ENCODE data around the gene COL28A1. TPM values are rescaled to one million over a fixed set of nuclear protein-coding genes. Genes with fewer than 3 reads are reported as not detected.

COL28A1 gene
- total RNA-seq (ENCODE audit: low replicate concordance), result 0.43 and 0.60 TPM in 2 replicates

GRCh38 chr7:7535691-7536090 is at the start of gene COL28A1:
TSS of gene COL28A1 (minus strand) at chr7:7535873. CDS start at chr7:7532875, 2,998 bp downstream.
- TF ChIP-seq CTCF (IDR thresholded peaks at IDR 0.05) (no peak), EZH2 (IDR thresholded peaks at IDR 0.05) (no peak), EZH2phosphoT487 (IDR thresholded peaks at IDR 0.05) (no peak)
- Histone ChIP-seq H3K79me2 (ENCODE audit: low read depth) (no peaks in the 10 kb centered on the region), H4K20me1 (ENCODE audit: low read depth) (no peaks in the 10 kb centered on the region), H3K36me3 (no peaks in the 10 kb centered on the region), H2AFZ (replicated peaks) (peak within 1 kb of the TSS; percentile 69), H3K4me1 (peaks cover 11% of the 10 kb centered on the region), H3K4me2 (no peak within 1 kb of the TSS), H3K27ac (no peak within 1 kb of the TSS), H3F3A (ENCODE audit: low read depth) (no peaks in the 10 kb centered on the region), H3K9me3 (ENCODE audit: low read depth) (no peaks in the 10 kb centered on the region), H3K27me3 (no peaks in the 10 kb centered on the region), H3K4me3 (no peak within 1 kb of the TSS), H3K9ac (no peak within 1 kb of the TSS)
- Mint-ChIP-seq H3K4me1 (peaks cover 5% of the 10 kb centered on the region), H3K27me3 (ENCODE audit: insufficient read depth, low read depth) (no peaks in the 10 kb centered on the region), H3K36me3 (no peaks in the 10 kb centered on the region), H3K27ac (no peak within 1 kb of the TSS), H3K9me3 (no peaks in the 10 kb centered on the region), H3K4me3 (no peak within 1 kb of the TSS)
- no peak for DNase-seq (ENCODE audit: low spot score)

GRCh38 chr7:7584653-7585052 is 49.0 kb upstream of the COL28A1 start:
- H3K36me3 Mint-ChIP-seq, result peaks cover 5% of the 10 kb centered on the region
- H2AFZ ChIP-seq (replicated peaks), result no peak overlapping the region
- H3K27ac ChIP-seq, result no peak overlapping the region
- no peak for TF ChIP-seq CTCF (IDR thresholded peaks at IDR 0.05)
- TF ChIP-seq EZH2 (IDR thresholded peaks at IDR 0.05), result no peak
- no peak for TF ChIP-seq EZH2phosphoT487 (IDR thresholded peaks at IDR 0.05)
- no peak overlapping the region for H3K27ac Mint-ChIP-seq
- H3K36me3 ChIP-seq, result peaks cover 4% of the 10 kb centered on the region
- peaks cover 18% of the 10 kb centered on the region for H4K20me1 ChIP-seq (ENCODE audit: low read depth)
- DNase-seq (ENCODE audit: low spot score), result no peak
- H3K4me2 ChIP-seq, result no peak overlapping the region
- no peaks in the 10 kb centered on the region for H3K9me3 ChIP-seq (ENCODE audit: low read depth)
- H3K4me1 ChIP-seq, result peaks cover 12% of the 10 kb centered on the region
- peaks cover 21% of the 10 kb centered on the region for H3F3A ChIP-seq (ENCODE audit: low read depth)
- peaks cover 5% of the 10 kb centered on the region for H3K4me1 Mint-ChIP-seq
- H3K9ac ChIP-seq, result no peak overlapping the region
- H3K27me3 Mint-ChIP-seq (ENCODE audit: insufficient read depth, low read depth), result no peaks in the 10 kb centered on the region
- H3K9me3 Mint-ChIP-seq, result no peaks in the 10 kb centered on the region
- no peak overlapping the region for H3K4me3 Mint-ChIP-seq
- no peak overlapping the region for H3K4me3 ChIP-seq
- no peaks in the 10 kb centered on the region for H3K27me3 ChIP-seq
- H3K79me2 ChIP-seq (ENCODE audit: low read depth), result peaks cover 6% of the 10 kb centered on the region

- peaks cover 12% of the 10 kb centered on the region for H3K4me1 ChIP-seq
- H3K79me2 ChIP-seq (ENCODE audit: low read depth), result peaks cover 13% of the 10 kb centered on the region
- no peak overlapping the region for H3K4me3 Mint-ChIP-seq
- TF ChIP-seq EZH2phosphoT487 (IDR thresholded peaks at IDR 0.05), result no peak
- TF ChIP-seq CTCF (IDR thresholded peaks at IDR 0.05), result no peak
- TF ChIP-seq EZH2 (IDR thresholded peaks at IDR 0.05), result no peak
- peaks cover 4% of the 10 kb centered on the region for H3K36me3 ChIP-seq
- H3K27me3 Mint-ChIP-seq (ENCODE audit: insufficient read depth, low read depth), result no peaks in the 10 kb centered on the region
- no peaks in the 10 kb centered on the region for H3K9me3 Mint-ChIP-seq
- H3K27ac ChIP-seq, result no peak overlapping the region
- H3K4me2 ChIP-seq, result no peak overlapping the region
- peaks cover 10% of the 10 kb centered on the region for H3K36me3 Mint-ChIP-seq
- DNase-seq (ENCODE audit: low spot score), result no peak
- no peak overlapping the region for H3K27ac Mint-ChIP-seq
- no peak overlapping the region for H3K4me3 ChIP-seq
- no peaks in the 10 kb centered on the region for H3K9me3 ChIP-seq (ENCODE audit: low read depth)
- H3K4me1 Mint-ChIP-seq, result peaks cover 5% of the 10 kb centered on the region
- H4K20me1 ChIP-seq (ENCODE audit: low read depth), result peaks cover 18% of the 10 kb centered on the region
- H3F3A ChIP-seq (ENCODE audit: low read depth), result peaks cover 21% of the 10 kb centered on the region
- no peaks in the 10 kb centered on the region for H3K27me3 ChIP-seq
- H2AFZ ChIP-seq (replicated peaks), result no peak overlapping the region
- no peak overlapping the region for H3K9ac ChIP-seq
Observed at GRCh38 chr7:7583731-7584130, 48.1 kb upstream of the COL28A1 start.

All from neural progenitor cell (in vitro differentiated cells).